HepG2 (cell line): Measurements from ENCODE around the gene IL11RA. TPM values are rescaled to one million over a fixed set of nuclear protein-coding genes. Genes with fewer than 3 reads are reported as not detected.

Experiments used
- BCL3 ChIP-seq: sonication (generic); formaldehyde crosslinking; IDR thresholded peaks from 2 replicates; pipeline ENCODE4 v1.5.1; 2020; ENCODE audit warnings: mild to moderate bottlenecking, missing genetic modification reagents, moderate library complexity
- HNF1B ChIP-seq: sonication (generic); formaldehyde crosslinking; IDR thresholded peaks from 2 replicates; pipeline ENCODE4 v1.5.1; 2020; ENCODE audit warnings: mild to moderate bottlenecking, moderate library complexity, missing genetic modification reagents
- IKZF5 ChIP-seq: IDR thresholded peaks from 2 replicates; pipeline ENCODE4 v1.6.1; 2018; ENCODE audit warnings: missing genetic modification reagents, mild to moderate bottlenecking, missing compliant biosample characterization
- MAX ChIP-seq: IDR thresholded peaks from 2 replicates; pipeline ENCODE4 v1.6.1; 2012; ENCODE audit warnings: inconsistent platforms
- MIER3 ChIP-seq: IDR thresholded peaks from 2 replicates; pipeline ENCODE4 v1.6.1; 2016; ENCODE audit warnings: missing compliant biosample characterization, borderline replicate concordance
- NFKB2 ChIP-seq: sonication (generic); formaldehyde crosslinking; IDR thresholded peaks from 2 replicates; pipeline ENCODE4 v1.4.0; 2020; ENCODE audit warnings: missing genetic modification reagents, borderline replicate concordance
- NR3C1 ChIP-seq: sonication (generic); formaldehyde crosslinking; IDR thresholded peaks from 2 replicates; pipeline ENCODE4 v1.4.0; 2020; ENCODE audit warnings: missing genetic modification reagents
- PHF8 ChIP-seq: sonication (generic); formaldehyde crosslinking; IDR thresholded peaks from 2 replicates; pipeline ENCODE4 v1.5.0; 2020; ENCODE audit warnings: missing genetic modification reagents
- SALL1 ChIP-seq: sonication (generic); formaldehyde crosslinking; IDR thresholded peaks from 2 replicates; pipeline ENCODE4 v1.8.0; 2022; ENCODE audit warnings: mild to moderate bottlenecking, missing genetic modification reagents
- SIN3B ChIP-seq: fragments of 150-350 bp; IDR thresholded peaks from 2 replicates; pipeline ENCODE4 v1.6.1; 2014; ENCODE audit warnings: low read length
- SOX13 ChIP-seq, 3 experiments: fragments of 450-650 bp in 1 of 3; sonication (generic) in 1 of 3; formaldehyde crosslinking in 1 of 3; IDR thresholded peaks in 2 of 3; conservative IDR thresholded peaks in 1 of 3; 2 replicates each; pipeline versions ENCODE4 v1.5.0 to v1.6.1; 2016 to 2020; ENCODE audit warnings: antibody characterized with exemption in 1 of 3, mild to moderate bottlenecking in 1 of 3, missing compliant biosample characterization in 1 of 3, missing genetic modification reagents in 1 of 3, moderate library complexity in 1 of 3
- THAP11 ChIP-seq: IDR thresholded peaks from 2 replicates; pipeline ENCODE4 v1.6.1; 2016; ENCODE audit warnings: missing biosample characterization, missing genetic modification reagents
- YEATS2 ChIP-seq: sonication (generic); formaldehyde crosslinking; IDR thresholded peaks from 2 replicates; pipeline ENCODE4 v1.4.0; 2020; ENCODE audit warnings: missing genetic modification reagents, borderline replicate concordance
- ZBTB10 ChIP-seq: sonication (generic); formaldehyde crosslinking; IDR thresholded peaks from 2 replicates; pipeline ENCODE4 v1.4.0; 2020; ENCODE audit warnings: missing genetic modification reagents, borderline replicate concordance
- ZFAT ChIP-seq: sonication (generic); formaldehyde crosslinking; conservative IDR thresholded peaks from 2 replicates; pipeline ENCODE4 v1.8.1; 2023; ENCODE audit warnings: missing genetic modification reagents, inconsistent platforms
- ZNF281 ChIP-seq: sonication (generic); formaldehyde crosslinking; IDR thresholded peaks from 2 replicates; pipeline ENCODE4 v1.4.0; 2020; ENCODE audit warnings: missing genetic modification reagents, borderline replicate concordance
- ZNF33B ChIP-seq: sonication (generic); formaldehyde crosslinking; IDR thresholded peaks from 2 replicates; pipeline ENCODE4 v1.5.1; 2020; ENCODE audit warnings: mild to moderate bottlenecking, missing genetic modification reagents
- ZNF761 ChIP-seq: sonication (generic); formaldehyde crosslinking; conservative IDR thresholded peaks from 2 replicates; pipeline ENCODE4 v1.4.0; 2020; ENCODE audit warnings: mild to moderate bottlenecking, missing genetic modification reagents
- polyA plus RNA-seq, 8 experiments: library from polyadenylated mRNA; depleted of rRNA in 3 of 8; stranded (reverse) in 7 of 8; unstranded in 1 of 8; fragments of >200 nt; fragmentation: Illumina TruSeq in 4 of 8; extraction: Trizol in 4 of 8; gene quantifications; 2 replicates each; pipeline versions ENCODE4 v1.2.1 to v1.2.3, GENCODE V29; 2011 to 2016; ENCODE audit warnings: low read depth in 4 of 8, missing spikeins in 1 of 8, mixed read lengths in 1 of 8; ENCODE audit not compliant: insufficient read depth in 1 of 8
- total RNA-seq, 5 experiments: library from RNA; depleted of rRNA; stranded (reverse); fragments of >200 nt; fragmentation: Illumina TruSeq; extraction: Trizol; gene quantifications; 2 replicates each; pipeline ENCODE4 v1.2.3, GENCODE V29; 2016; ENCODE audit warnings: low read depth in 1 of 5

IL11RA gene
- total and polyA plus RNA-seq, 2 of the 13 experiments (the other 11 are each of a cell fraction or from before 2014, with no cell fraction given): 2.0 to 4.2 TPM

- TF ChIP-seq SALL1 (peak; percentile 58; the same call in 1 of the 2 replicates), ZNF761 (no peak), MIER3 (CRISPR knock-in tag) (no peak), BCL3 (no peak), HNF1B (peak; percentile 84), SIN3B (no peak), ZFAT (0 out of 2 replicates have a peak, but pooled peaks have one; percentile 47), IKZF5 (CRISPR knock-in tag) (0 out of 2 replicates have a peak, but pooled peaks have one; percentile 22), YEATS2 (CRISPR knock-in tag) (peak; percentile 46; the same call in 1 of the 2 replicates), PHF8 (CRISPR knock-in tag) (0 out of 2 replicates have a peak, but pooled peaks have one; percentile 19), THAP11 (0 out of 2 replicates have a peak, but pooled peaks have one; percentile 34), SOX13 (IDR thresholded peaks at IDR 0.05) (no peak), SOX13 (CRISPR knock-in tag; conservative IDR thresholded peaks at IDR 0.05 in 1 of 2, IDR thresholded peaks at IDR 0.05 in 1 of 2) (0 out of 4 replicates have a peak, but pooled peaks of 1 of the 2 experiments have one; percentile 16), NFKB2 (peak; percentile 73; the same call in 1 of the 2 replicates), ZNF33B (peak; percentile 57; the same call in 1 of the 2 replicates), ZNF281 (no peak), ZBTB10 (0 out of 2 replicates have a peak, but pooled peaks have one; percentile 19), NR3C1 (CRISPR knock-in tag) (no peak), MAX (no peak)
Observed at GRCh38 chr9:34675048-34675714, 23.2 kb downstream of the IL11RA start (continued).
